Measurements from ENCODE around the gene RIPK4.

The RIPK4 gene

GRCh38 chr21:41780337-41781049 lies 13.6 kb upstream of the RIPK4 start:
- H3K36me3 ChIP-seq (ENCODE audit: control insufficient read depth in 5 of 5, insufficient read depth in 5 of 5, low read length in 5 of 5): no peaks in the 10 kb centered on the region
- H3K27me3 ChIP-seq (ENCODE audit: control insufficient read depth in 5 of 5, insufficient read depth in 4 of 5, low read length in 5 of 5): peaks cover 23 to 46% (median 39%) of the 10 kb centered on the region in 5 donors
- H3K9ac ChIP-seq (ENCODE audit: low read length in 5 of 5): no peak overlapping the region
- H3K27ac ChIP-seq (ENCODE audit: low read depth, low read length): no peak overlapping the region
- no peaks in the 10 kb centered on the region for H3K9me3 ChIP-seq (ENCODE audit: control insufficient read depth in 5 of 5, low read length in 5 of 5)
- no peak overlapping the region for H3K4me3 ChIP-seq (ENCODE audit: low read depth in 1 of 5, low read length in 5 of 5)
- H3K4me1 ChIP-seq (ENCODE audit: control insufficient read depth in 5 of 5, insufficient read depth in 5 of 5, low read length in 5 of 5): peaks cover 0 to 8% (median 5%) of the 10 kb centered on the region in 5 donors

- Histone ChIP-seq H3K36me3 (ENCODE audit: control insufficient read depth in 5 of 5, insufficient read depth in 5 of 5, low read length in 5 of 5) (no peaks in the 10 kb centered on the region), H3K4me1 (ENCODE audit: control insufficient read depth in 5 of 5, insufficient read depth in 5 of 5, low read length in 5 of 5) (peaks cover 0 to 8% (median 5%) of the 10 kb centered on the region in 5 donors), H3K9me3 (ENCODE audit: control insufficient read depth in 5 of 5, low read length in 5 of 5) (no peaks in the 10 kb centered on the region), H3K9ac (ENCODE audit: low read length in 5 of 5) (no peak overlapping the region), H3K27me3 (ENCODE audit: control insufficient read depth in 5 of 5, insufficient read depth in 4 of 5, low read length in 5 of 5) (peaks cover 30 to 49% (median 43%) of the 10 kb centered on the region in 5 donors), H3K27ac (ENCODE audit: low read depth, low read length) (no peak overlapping the region), H3K4me3 (ENCODE audit: low read depth in 1 of 5, low read length in 5 of 5) (no peak overlapping the region)
Measured at GRCh38 chr21:41779659-41780058, 12.8 kb upstream of the RIPK4 start.

DNA sequence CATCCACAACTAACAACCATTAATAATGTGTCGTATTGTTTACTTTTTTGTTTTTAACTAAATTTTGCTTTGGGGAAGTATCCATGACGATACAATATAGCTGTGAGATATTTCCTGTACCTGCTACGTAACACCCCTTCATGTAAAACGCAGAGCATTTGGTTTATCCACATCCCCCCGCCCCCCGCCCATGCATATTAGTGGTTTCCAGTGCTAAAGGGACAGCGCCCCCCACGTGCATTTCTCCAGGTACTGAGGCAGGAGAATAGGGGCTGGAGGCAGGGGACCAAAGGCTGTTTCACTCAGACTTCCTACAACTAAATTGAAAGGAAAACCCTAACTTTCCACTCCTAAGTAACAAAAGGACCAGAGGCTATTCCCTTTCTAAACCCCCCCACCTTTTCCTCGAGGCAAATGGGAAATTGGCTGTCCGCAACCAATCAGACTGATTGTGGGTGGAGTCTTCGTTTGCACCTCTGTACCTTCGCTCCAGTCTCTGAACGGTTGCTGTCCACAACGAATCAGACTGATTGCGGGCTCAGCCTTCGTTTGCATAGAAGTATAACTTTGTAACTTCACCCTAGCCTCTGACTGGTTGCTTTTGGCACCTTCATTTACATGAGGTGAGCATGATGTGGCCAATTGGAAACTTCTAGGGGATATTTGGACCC lies 12.2 kb upstream of the RIPK4 start:
- H3K27ac ChIP-seq (ENCODE audit: low read depth, low read length): no peak overlapping the region
- H3K9ac ChIP-seq (ENCODE audit: low read length in 5 of 5): no peak overlapping the region
- H3K4me1 ChIP-seq (ENCODE audit: control insufficient read depth in 5 of 5, insufficient read depth in 5 of 5, low read length in 5 of 5): peaks cover 0 to 8% (median 5%) of the 10 kb centered on the region in 5 donors
- no peaks in the 10 kb centered on the region for H3K9me3 ChIP-seq (ENCODE audit: control insufficient read depth in 5 of 5, low read length in 5 of 5)
- H3K36me3 ChIP-seq (ENCODE audit: control insufficient read depth in 5 of 5, insufficient read depth in 5 of 5, low read length in 5 of 5): no peaks in the 10 kb centered on the region
- peaks cover 28 to 52% (median 43%) of the 10 kb centered on the region in 5 donors for H3K27me3 ChIP-seq (ENCODE audit: control insufficient read depth in 5 of 5, insufficient read depth in 4 of 5, low read length in 5 of 5)
- H3K4me3 ChIP-seq (ENCODE audit: low read depth in 1 of 5, low read length in 5 of 5): no peak overlapping the region

DNA sequence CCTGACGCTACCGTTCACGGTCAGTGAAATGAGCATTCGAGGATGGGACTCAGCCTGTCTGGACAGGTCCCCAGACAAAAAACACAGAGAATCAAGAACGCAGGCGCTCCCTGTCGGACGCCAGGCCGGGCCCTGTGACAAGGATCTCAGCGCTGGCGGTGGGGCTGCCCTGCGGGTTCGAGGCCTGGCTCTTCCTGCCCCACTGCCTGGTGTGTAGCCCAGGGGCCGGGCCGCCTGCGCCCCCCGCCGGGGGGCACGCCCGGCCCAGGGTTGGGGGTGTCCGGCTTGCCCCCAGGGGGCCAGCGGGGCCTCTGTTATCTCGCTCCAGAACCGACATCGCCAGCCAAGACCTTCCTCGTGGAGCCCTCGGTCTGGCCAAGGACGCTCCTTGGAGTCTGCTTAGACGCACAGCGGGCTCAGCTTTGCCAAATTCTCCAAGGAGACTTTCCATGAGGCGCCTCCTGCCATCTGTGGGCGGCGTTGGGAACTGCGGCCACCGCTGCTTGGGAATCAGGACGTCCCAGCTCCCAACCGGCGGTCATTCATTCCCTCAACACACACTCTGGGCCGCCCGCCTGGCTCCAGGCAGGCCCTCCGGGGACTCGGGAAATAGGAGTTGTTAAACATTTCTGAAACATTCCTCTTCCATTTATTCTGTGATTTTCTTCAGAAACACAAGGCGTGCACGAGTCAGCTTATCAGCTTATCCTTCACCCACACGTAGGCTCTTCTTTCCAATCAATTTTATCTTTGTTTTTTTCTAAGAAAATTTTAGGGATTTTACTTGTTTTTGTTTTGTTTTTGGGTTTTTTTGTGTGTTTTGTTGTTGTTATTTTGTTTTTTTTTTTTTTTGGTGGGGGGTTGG lies 11.3 kb upstream of the RIPK4 start:
- Histone ChIP-seq H3K36me3 (ENCODE audit: control insufficient read depth in 5 of 5, insufficient read depth in 5 of 5, low read length in 5 of 5) (no peaks in the 10 kb centered on the region), H3K27me3 (ENCODE audit: control insufficient read depth in 5 of 5, insufficient read depth in 4 of 5, low read length in 5 of 5) (peaks cover 19 to 51% (median 37%) of the 10 kb centered on the region in 5 donors), H3K4me1 (ENCODE audit: control insufficient read depth in 5 of 5, insufficient read depth in 5 of 5, low read length in 5 of 5) (peaks cover 0 to 8% (median 5%) of the 10 kb centered on the region in 5 donors), H3K27ac (ENCODE audit: low read depth, low read length) (no peak overlapping the region), H3K9ac (ENCODE audit: low read length in 5 of 5) (no peak overlapping the region), H3K9me3 (ENCODE audit: control insufficient read depth in 5 of 5, low read length in 5 of 5) (no peaks in the 10 kb centered on the region), H3K4me3 (ENCODE audit: low read depth in 1 of 5, low read length in 5 of 5) (no peak overlapping the region)

DNA sequence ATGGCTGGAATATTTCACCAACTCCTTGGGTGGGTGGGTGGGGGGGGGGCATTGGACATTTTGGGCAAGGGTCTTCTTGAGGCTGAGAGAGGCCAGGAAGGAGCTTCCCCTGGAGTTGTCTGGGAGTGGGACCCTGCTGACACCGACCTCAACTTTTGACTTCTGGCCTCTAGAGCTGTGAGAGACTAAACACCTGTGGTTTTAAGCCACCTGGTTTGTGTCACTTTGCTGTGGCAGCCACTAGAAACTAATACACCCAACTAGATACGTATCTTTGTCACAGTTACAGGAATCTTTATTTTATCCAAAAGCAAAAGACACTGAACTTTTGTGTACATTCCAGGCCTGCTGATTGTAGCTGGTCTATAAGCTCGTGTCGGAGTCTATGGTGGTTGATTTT lies 9.9 kb upstream of the RIPK4 start:
- H3K4me1 ChIP-seq (ENCODE audit: control insufficient read depth in 5 of 5, insufficient read depth in 5 of 5, low read length in 5 of 5): peaks cover 0 to 8% (median 5%) of the 10 kb centered on the region in 5 donors
- H3K9ac ChIP-seq (ENCODE audit: low read length in 5 of 5): no peak overlapping the region
- H3K9me3 ChIP-seq (ENCODE audit: control insufficient read depth in 5 of 5, low read length in 5 of 5): no peaks in the 10 kb centered on the region
- no peak overlapping the region for H3K4me3 ChIP-seq (ENCODE audit: low read depth in 1 of 5, low read length in 5 of 5)
- H3K36me3 ChIP-seq (ENCODE audit: control insufficient read depth in 5 of 5, insufficient read depth in 5 of 5, low read length in 5 of 5): no peaks in the 10 kb centered on the region
- no peak overlapping the region for H3K27ac ChIP-seq (ENCODE audit: low read depth, low read length)
- H3K27me3 ChIP-seq (ENCODE audit: control insufficient read depth in 5 of 5, insufficient read depth in 4 of 5, low read length in 5 of 5): peaks cover 28 to 61% (median 39%) of the 10 kb centered on the region in 5 donors

- Histone ChIP-seq H3K36me3 (ENCODE audit: control insufficient read depth in 5 of 5, insufficient read depth in 5 of 5, low read length in 5 of 5) (no peaks in the 10 kb centered on the region), H3K9me3 (ENCODE audit: control insufficient read depth in 5 of 5, low read length in 5 of 5) (no peaks in the 10 kb centered on the region), H3K4me3 (ENCODE audit: low read depth in 1 of 5, low read length in 5 of 5) (no peak overlapping the region), H3K4me1 (ENCODE audit: control insufficient read depth in 5 of 5, insufficient read depth in 5 of 5, low read length in 5 of 5) (peaks cover 0 to 8% (median 5%) of the 10 kb centered on the region in 5 donors), H3K27ac (ENCODE audit: low read depth, low read length) (no peak overlapping the region), H3K27me3 (ENCODE audit: control insufficient read depth in 5 of 5, insufficient read depth in 4 of 5, low read length in 5 of 5) (peaks cover 30 to 65% (median 42%) of the 10 kb centered on the region in 5 donors), H3K9ac (ENCODE audit: low read length in 5 of 5) (no peak overlapping the region)
Measured at GRCh38 chr21:41775149-41775472, 8.3 kb upstream of the RIPK4 start.

GRCh38 chr21:41774467-41775148 lies 7.8 kb upstream of the RIPK4 start:
- Histone ChIP-seq H3K4me3 (ENCODE audit: low read depth in 1 of 5, low read length in 5 of 5) (no peak overlapping the region), H3K27me3 (ENCODE audit: control insufficient read depth in 5 of 5, insufficient read depth in 4 of 5, low read length in 5 of 5) (peaks cover 32 to 65% (median 44%) of the 10 kb centered on the region in 5 donors)

DNA sequence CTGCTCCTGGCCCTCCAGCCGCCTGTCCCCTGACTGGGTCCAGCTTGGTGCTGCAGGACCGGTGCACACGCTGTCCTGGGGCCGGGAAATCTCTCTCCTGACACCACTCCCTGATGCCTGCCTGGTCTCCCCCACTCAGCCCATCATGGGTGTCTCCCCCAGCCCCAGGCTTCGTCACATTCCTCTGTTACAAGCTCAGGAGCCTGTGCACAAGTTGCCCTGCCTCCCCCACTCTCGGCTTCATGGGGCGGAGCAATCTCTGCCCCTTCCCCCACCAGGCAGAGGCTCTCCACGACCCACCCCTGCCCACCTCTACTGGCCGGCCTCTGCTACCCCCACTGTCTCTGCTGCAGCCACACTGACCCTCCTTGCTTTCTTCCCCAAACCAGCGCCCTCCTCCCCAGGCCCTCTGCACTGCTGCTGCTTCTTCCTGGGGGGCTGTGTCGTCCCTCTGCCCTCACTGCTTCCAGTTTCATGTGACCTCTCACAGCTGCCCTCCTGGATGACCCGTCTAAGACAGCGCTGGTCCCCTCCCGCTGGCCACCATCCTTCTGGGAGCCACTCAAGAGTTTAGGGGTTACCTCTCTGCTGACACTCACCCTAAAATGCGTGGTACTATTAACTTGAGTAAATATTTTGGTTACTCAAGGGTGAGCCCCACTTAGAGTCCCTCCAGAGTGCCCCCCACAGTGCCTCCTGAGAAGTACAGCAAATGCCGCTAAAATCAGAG lies 5.7 kb upstream of the RIPK4 start:
- H3K9ac ChIP-seq (ENCODE audit: low read length in 5 of 5): no peak overlapping the region
- H3K36me3 ChIP-seq (ENCODE audit: control insufficient read depth in 5 of 5, insufficient read depth in 5 of 5, low read length in 5 of 5): no peaks in the 10 kb centered on the region
- H3K27ac ChIP-seq (ENCODE audit: low read depth, low read length): no peak overlapping the region
- H3K4me3 ChIP-seq (ENCODE audit: low read depth in 1 of 5, low read length in 5 of 5): no peak overlapping the region
- H3K27me3 ChIP-seq (ENCODE audit: control insufficient read depth in 5 of 5, insufficient read depth in 4 of 5, low read length in 5 of 5): peaks cover 33 to 74% (median 56%) of the 10 kb centered on the region in 5 donors
- no peaks in the 10 kb centered on the region for H3K9me3 ChIP-seq (ENCODE audit: control insufficient read depth in 5 of 5, low read length in 5 of 5)
- peaks cover 0 to 16% (median 11%) of the 10 kb centered on the region in 5 donors for H3K4me1 ChIP-seq (ENCODE audit: control insufficient read depth in 5 of 5, insufficient read depth in 5 of 5, low read length in 5 of 5)

More at GRCh38 chr21:41774467-41775148, 7.8 kb upstream of the RIPK4 start:
- H3K4me1 ChIP-seq (ENCODE audit: control insufficient read depth in 5 of 5, insufficient read depth in 5 of 5, low read length in 5 of 5): peaks cover 0 to 8% (median 5%) of the 10 kb centered on the region in 5 donors
- no peak overlapping the region for H3K9ac ChIP-seq (ENCODE audit: low read length in 5 of 5)
- H3K27ac ChIP-seq (ENCODE audit: low read depth, low read length): no peak overlapping the region
- no peaks in the 10 kb centered on the region for H3K36me3 ChIP-seq (ENCODE audit: control insufficient read depth in 5 of 5, insufficient read depth in 5 of 5, low read length in 5 of 5)
- no peaks in the 10 kb centered on the region for H3K9me3 ChIP-seq (ENCODE audit: control insufficient read depth in 5 of 5, low read length in 5 of 5)

DNA sequence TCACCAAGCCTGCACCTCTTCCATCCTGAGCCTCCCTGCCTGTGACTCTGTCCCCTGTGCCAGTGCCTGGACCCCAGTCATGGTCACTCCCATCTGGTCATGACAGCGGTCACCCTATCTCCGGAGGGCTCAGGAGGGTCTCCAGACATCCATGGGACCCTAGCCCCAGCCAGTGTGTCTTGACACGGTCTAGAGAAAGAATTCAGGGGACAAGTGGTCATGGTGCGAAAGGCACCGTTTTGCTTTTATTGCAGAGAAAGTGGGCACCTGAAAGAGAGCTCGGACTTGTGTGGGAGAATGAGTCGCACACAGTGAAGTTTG lies 4.7 kb upstream of the RIPK4 start:
- Histone ChIP-seq H3K27ac (ENCODE audit: low read depth, low read length) (no peak overlapping the region), H3K27me3 (ENCODE audit: control insufficient read depth in 5 of 5, insufficient read depth in 4 of 5, low read length in 5 of 5) (peaks cover 36 to 82% (median 65%) of the 10 kb centered on the region in 5 donors), H3K9me3 (ENCODE audit: control insufficient read depth in 5 of 5, low read length in 5 of 5) (no peaks in the 10 kb centered on the region), H3K9ac (ENCODE audit: low read length in 5 of 5) (no peak overlapping the region), H3K4me3 (ENCODE audit: low read depth in 1 of 5, low read length in 5 of 5) (no peak overlapping the region), H3K4me1 (ENCODE audit: control insufficient read depth in 5 of 5, insufficient read depth in 5 of 5, low read length in 5 of 5) (peaks cover 0 to 21% (median 18%) of the 10 kb centered on the region in 5 donors), H3K36me3 (ENCODE audit: control insufficient read depth in 5 of 5, insufficient read depth in 5 of 5, low read length in 5 of 5) (no peaks in the 10 kb centered on the region)

All from subcutaneous abdominal adipose tissue (tissue), 5 donors.